ENCODE measurements around the gene PIP5KL1. TPM values are rescaled to one million over a fixed set of nuclear protein-coding genes. Genes with fewer than 3 reads are reported as not detected.

The PIP5KL1 gene
- total and polyA plus RNA-seq, 2 experiments from 2014 or later: 13.4 to 19.5 TPM

DNA sequence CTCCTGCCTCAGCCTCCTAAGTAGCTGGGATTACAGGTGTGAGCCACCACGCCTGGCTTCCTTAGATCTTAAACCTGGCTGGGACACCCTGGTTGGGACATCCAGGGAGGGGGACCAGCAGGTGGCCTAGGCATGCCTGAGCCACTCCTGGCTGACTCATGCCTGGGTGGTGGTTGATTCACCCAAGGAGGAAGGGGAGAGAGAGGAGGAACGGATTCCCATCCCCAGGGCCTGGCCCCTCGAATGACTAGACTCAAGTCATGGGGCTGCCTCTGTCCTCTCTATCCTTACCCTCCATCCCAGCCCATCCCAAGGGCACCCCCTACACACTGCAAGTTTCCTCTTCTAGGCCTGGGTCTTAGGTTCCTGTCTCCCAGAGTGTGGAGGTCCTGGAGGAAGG is 37.5 kb upstream of the PIP5KL1 start:
- Histone ChIP-seq H3K79me2 (replicated peaks; ENCODE audit: insufficient read depth) (peaks cover 98% of the 10 kb centered on the region), H2AFZ (no peak overlapping the region), H3K27ac (ENCODE audit: low read depth) (no peak overlapping the region), H4K20me1 (replicated peaks; ENCODE audit: insufficient read depth) (peaks cover 23% of the 10 kb centered on the region), H3K9me2 (ENCODE audit: insufficient read depth) (no peaks in the 10 kb centered on the region), H3K4me2 (no peak overlapping the region), H3F3A (replicated peaks; ENCODE audit: low read depth) (0 out of 2 replicates have a peak, but pooled peaks cover 5% of the 10 kb centered on the region), H3K27me3 (ENCODE audit: insufficient read depth) (no peaks in the 10 kb centered on the region), H3K4me3 (no peak overlapping the region), H3K4me1 (ENCODE audit: insufficient read depth) (peaks cover 30% of the 10 kb centered on the region), H3K36me3 (ENCODE audit: insufficient read depth) (no peaks in the 10 kb centered on the region)
- DNase-seq (ENCODE audit: low spot score): no peak
- no peaks in the 10 kb centered on the region for H3K9me3 Mint-ChIP-seq
- H3K4me3 Mint-ChIP-seq: no peak overlapping the region
- H3K27me3 Mint-ChIP-seq (ENCODE audit: insufficient read depth, low read depth, poor library complexity): peaks cover 21% of the 10 kb centered on the region
- H3K36me3 Mint-ChIP-seq (ENCODE audit: low read depth): peaks cover 3% of the 10 kb centered on the region; the same call in 2 of the 3 replicates
- no peak for TF ChIP-seq JUNB (IDR thresholded peaks at IDR 0.05; ENCODE audit: unreplicated experiment)
- no peak for TF ChIP-seq EZH2phosphoT487 (IDR thresholded peaks at IDR 0.05; ENCODE audit: unreplicated experiment)
- TF ChIP-seq NANOG (IDR thresholded peaks at IDR 0.05; ENCODE audit: borderline replicate concordance): no peak
- TF ChIP-seq CREB1 (CRISPR knock-in tag; IDR thresholded peaks at IDR 0.05; ENCODE audit: low read depth): no peak
- TF ChIP-seq, protein P1, sequence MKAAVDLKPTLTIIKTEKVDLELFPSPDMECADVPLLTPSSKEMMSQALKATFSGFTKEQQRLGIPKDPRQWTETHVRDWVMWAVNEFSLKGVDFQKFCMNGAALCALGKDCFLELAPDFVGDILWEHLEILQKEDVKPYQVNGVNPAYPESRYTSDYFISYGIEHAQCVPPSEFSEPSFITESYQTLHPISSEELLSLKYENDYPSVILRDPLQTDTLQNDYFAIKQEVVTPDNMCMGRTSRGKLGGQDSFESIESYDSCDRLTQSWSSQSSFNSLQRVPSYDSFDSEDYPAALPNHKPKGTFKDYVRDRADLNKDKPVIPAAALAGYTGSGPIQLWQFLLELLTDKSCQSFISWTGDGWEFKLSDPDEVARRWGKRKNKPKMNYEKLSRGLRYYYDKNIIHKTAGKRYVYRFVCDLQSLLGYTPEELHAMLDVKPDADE (IDR thresholded peaks at IDR 0.05): no peak
- no peak for TF ChIP-seq POLR2AphosphoS5 (IDR thresholded peaks at IDR 0.05; ENCODE audit: low read depth)
- no peak for TF ChIP-seq STAT1 (IDR thresholded peaks at IDR 0.05; ENCODE audit: unreplicated experiment)
- TF ChIP-seq, protein P2, sequence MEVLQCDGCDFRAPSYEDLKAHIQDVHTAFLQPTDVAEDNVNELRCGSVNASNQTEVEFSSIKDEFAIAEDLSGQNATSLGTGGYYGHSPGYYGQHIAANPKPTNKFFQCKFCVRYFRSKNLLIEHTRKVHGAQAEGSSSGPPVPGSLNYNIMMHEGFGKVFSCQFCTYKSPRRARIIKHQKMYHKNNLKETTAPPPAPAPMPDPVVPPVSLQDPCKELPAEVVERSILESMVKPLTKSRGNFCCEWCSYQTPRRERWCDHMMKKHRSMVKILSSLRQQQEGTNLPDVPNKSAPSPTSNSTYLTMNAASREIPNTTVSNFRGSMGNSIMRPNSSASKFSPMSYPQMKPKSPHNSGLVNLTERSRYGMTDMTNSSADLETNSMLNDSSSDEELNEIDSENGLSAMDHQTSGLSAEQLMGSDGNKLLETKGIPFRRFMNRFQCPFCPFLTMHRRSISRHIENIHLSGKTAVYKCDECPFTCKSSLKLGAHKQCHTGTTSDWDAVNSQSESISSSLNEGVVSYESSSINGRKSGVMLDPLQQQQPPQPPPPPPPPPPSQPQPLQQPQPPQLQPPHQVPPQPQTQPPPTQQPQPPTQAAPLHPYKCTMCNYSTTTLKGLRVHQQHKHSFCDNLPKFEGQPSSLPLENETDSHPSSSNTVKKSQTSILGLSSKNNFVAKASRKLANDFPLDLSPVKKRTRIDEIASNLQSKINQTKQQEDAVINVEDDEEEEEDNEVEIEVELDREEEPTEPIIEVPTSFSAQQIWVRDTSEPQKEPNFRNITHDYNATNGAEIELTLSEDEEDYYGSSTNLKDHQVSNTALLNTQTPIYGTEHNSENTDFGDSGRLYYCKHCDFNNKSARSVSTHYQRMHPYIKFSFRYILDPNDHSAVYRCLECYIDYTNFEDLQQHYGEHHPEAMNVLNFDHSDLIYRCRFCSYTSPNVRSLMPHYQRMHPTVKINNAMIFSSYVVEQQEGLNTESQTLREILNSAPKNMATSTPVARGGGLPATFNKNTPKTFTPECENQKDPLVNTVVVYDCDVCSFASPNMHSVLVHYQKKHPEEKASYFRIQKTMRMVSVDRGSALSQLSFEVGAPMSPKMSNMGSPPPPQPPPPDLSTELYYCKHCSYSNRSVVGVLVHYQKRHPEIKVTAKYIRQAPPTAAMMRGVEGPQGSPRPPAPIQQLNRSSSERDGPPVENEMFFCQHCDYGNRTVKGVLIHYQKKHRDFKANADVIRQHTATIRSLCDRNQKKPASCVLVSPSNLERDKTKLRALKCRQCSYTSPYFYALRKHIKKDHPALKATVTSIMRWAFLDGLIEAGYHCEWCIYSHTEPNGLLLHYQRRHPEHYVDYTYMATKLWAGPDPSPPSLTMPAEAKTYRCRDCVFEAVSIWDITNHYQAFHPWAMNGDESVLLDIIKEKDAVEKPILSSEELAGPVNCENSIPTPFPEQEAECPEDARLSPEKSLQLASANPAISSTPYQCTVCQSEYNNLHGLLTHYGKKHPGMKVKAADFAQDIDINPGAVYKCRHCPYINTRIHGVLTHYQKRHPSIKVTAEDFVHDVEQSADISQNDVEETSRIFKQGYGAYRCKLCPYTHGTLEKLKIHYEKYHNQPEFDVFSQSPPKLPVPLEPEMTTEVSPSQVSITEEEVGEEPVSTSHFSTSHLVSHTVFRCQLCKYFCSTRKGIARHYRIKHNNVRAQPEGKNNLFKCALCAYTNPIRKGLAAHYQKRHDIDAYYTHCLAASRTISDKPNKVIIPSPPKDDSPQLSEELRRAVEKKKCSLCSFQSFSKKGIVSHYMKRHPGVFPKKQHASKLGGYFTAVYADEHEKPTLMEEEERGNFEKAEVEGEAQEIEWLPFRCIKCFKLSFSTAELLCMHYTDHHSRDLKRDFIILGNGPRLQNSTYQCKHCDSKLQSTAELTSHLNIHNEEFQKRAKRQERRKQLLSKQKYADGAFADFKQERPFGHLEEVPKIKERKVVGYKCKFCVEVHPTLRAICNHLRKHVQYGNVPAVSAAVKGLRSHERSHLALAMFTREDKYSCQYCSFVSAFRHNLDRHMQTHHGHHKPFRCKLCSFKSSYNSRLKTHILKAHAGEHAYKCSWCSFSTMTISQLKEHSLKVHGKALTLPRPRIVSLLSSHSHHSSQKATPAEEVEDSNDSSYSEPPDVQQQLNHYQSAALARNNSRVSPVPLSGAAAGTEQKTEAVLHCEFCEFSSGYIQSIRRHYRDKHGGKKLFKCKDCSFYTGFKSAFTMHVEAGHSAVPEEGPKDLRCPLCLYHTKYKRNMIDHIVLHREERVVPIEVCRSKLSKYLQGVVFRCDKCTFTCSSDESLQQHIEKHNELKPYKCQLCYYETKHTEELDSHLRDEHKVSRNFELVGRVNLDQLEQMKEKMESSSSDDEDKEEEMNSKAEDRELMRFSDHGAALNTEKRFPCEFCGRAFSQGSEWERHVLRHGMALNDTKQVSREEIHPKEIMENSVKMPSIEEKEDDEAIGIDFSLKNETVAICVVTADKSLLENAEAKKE (CRISPR knock-in tag; IDR thresholded peaks at IDR 0.05): no peak
- no peak for TF ChIP-seq CTCF (conservative IDR thresholded peaks at IDR 0.05; ENCODE audit: low read depth in 2 of 2)
- no peak for TF ChIP-seq EZH2 (IDR thresholded peaks at IDR 0.05; ENCODE audit: low read depth, unreplicated experiment)
- no peak for TF ChIP-seq ZNF114 (CRISPR knock-in tag; IDR thresholded peaks at IDR 0.05)
- TF ChIP-seq ZNF331 (CRISPR knock-in tag; IDR thresholded peaks at IDR 0.05; ENCODE audit: low read depth): no peak
- TF ChIP-seq REST (IDR thresholded peaks at IDR 0.05; ENCODE audit: unreplicated experiment): no peak
- H3K27ac Mint-ChIP-seq: peak overlapping the region; percentile 11; the same call in 1 of the 2 replicates
- peaks cover 85% of the 10 kb centered on the region for H3K4me1 Mint-ChIP-seq
- ATAC-seq: no peak
